Stimulated activated CD4-positive, alpha-beta T cell treated with anti-CD3 and anti-CD28 coated beads, Interleukin-15, amount 100 ng/mL, for 24 hours (primary cell): ENCODE results near the gene GAS7.
A peak's percentile ranks its signal among the peaks of the same experiment; 100 is the strongest.
"Not testable (repeated sequence)": the region's sequence is repeated elsewhere in the genome, so short reads cannot be mapped to it uniquely, and the experiment has no call there.

Source experiments
- DNase-seq: peaks from one replicate; pipeline ENCODE4 v3.0.0-alpha.2; 2020

The GAS7 gene

GRCh38 chr17:9932491-9932890 is 265.9 kb downstream of the GAS7 start:
- no peak for DNase-seq

- no peak for DNase-seq
These were observed 267.2 kb downstream of the GAS7 start for GRCh38 chr17:9931144-9931741.

GRCh38 chr17:9929871-9930270 is 268.5 kb downstream of the GAS7 start:
- DNase-seq, result no peak

- DNase-seq, result no peak
These were observed 269.6 kb downstream of the GAS7 start for GRCh38 chr17:9928601-9929333.

GRCh38 chr17:9926150-9926804 is 272.1 kb downstream of the GAS7 start:
- no peak for DNase-seq

- no peak for DNase-seq
These were observed 272.9 kb downstream of the GAS7 start for GRCh38 chr17:9925457-9925856.

- DNase-seq, result peak; percentile 6
These were observed 273.6 kb downstream of the GAS7 start for GRCh38 chr17:9924735-9925191.

- DNase-seq, result no peak
These were observed 276.2 kb downstream of the GAS7 start for GRCh38 chr17:9922012-9922848.

GRCh38 chr17:9921216-9921615 is 277.2 kb downstream of the GAS7 start:
- not testable (repeated sequence) for DNase-seq

- DNase-seq, result no peak
These were observed 279.5 kb downstream of the GAS7 start for GRCh38 chr17:9918804-9919352.

GRCh38 chr17:9918352-9918751 is 280.1 kb downstream of the GAS7 start:
- no peak for DNase-seq

GRCh38 chr17:9917801-9918200 is 280.6 kb downstream of the GAS7 start:
- no peak for DNase-seq

- DNase-seq, result no peak
These were observed 281.3 kb downstream of the GAS7 start for GRCh38 chr17:9917131-9917530.

GRCh38 chr17:9916108-9916507 is 282.3 kb downstream of the GAS7 start:
- no peak for DNase-seq

- DNase-seq, result no peak
These were observed 284.9 kb downstream of the GAS7 start for GRCh38 chr17:9913476-9913875.

GRCh38 chr17:9912121-9913099 is 286.0 kb downstream of the GAS7 start:
- no peak for DNase-seq

- DNase-seq, result no peak
These were observed 287.3 kb downstream of the GAS7 start for GRCh38 chr17:9911089-9911488.

GRCh38 chr17:9908649-9909042 is 289.8 kb downstream of the GAS7 start:
- no peak for DNase-seq

- no peak for DNase-seq
These were observed 290.3 kb downstream of the GAS7 start for GRCh38 chr17:9907883-9908648.

- no peak for DNase-seq
These were observed 291.3 kb downstream of the GAS7 start for GRCh38 chr17:9907131-9907530.

- DNase-seq, result no peak
These were observed 291.8 kb downstream of the GAS7 start for GRCh38 chr17:9906616-9907015.
